Measurements from ENCODE around the gene DIP2B. TPM values are rescaled to one million over a fixed set of nuclear protein-coding genes. Genes with fewer than 3 reads are reported as not detected.

The DIP2B gene
- total RNA-seq, 1 donor from 2014 or later: 24.0 TPM

DNA sequence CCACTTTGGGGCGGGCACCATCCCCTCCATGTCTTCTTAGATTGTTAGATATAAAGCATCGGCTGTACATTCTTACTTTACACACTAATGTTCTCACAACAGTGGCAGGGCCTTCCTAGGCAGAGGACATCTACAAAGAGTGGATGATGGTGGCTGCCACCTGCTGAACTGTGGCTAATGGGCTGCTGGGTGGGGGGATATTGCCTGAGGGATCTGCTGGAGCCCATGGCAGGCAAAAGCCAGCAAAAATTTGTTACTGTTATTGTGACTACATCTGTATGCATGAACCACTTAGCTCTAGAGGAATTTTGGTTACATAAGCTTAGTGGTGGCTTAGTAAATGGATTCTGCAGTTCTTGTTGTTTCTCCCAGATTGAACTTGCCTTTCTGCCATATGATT, 52.6 kb downstream of the DIP2B start:
- H3K27ac ChIP-seq (ENCODE audit: low read depth, low read length): no peak overlapping the region
- no peaks in the 10 kb centered on the region for H3K9me3 ChIP-seq (ENCODE audit: control insufficient read depth in 3 of 3, low read length in 3 of 3)
- H3K36me3 ChIP-seq (ENCODE audit: control insufficient read depth in 3 of 3, insufficient read depth in 3 of 3, low read length in 3 of 3): no peaks in the 10 kb centered on the region
- no peak overlapping the region for H3K9ac ChIP-seq (ENCODE audit: low read depth in 1 of 3, low read length in 3 of 3)
- H3K4me1 ChIP-seq (ENCODE audit: control insufficient read depth in 3 of 3, insufficient read depth in 3 of 3, low read length in 3 of 3): no peaks in the 10 kb centered on the region
- no peaks in the 10 kb centered on the region for H3K27me3 ChIP-seq (ENCODE audit: control insufficient read depth in 3 of 3, insufficient read depth in 3 of 3, low read length in 3 of 3)
- no peak overlapping the region for H3K4me3 ChIP-seq (ENCODE audit: low read length in 3 of 3)

DNA sequence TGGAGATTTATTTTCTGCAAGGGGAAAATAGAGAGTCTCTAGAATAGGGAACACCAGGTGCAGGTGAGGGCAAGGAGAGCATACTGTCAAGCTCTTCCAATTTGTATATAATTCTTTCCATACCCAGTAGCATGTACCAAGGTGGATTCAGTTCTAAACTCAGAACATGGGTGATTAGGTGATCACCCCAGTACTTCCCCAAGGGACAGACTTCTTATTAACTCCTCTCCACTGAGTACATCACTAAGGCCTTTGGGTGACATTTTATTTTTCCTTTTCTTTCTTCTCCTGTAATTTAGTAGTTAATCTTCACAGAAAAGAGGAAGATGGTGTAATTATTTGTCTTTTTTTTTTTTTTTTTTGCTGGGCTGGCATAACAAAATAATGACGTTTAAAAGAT, 54.2 kb downstream of the DIP2B start:
- no peak overlapping the region for H3K27ac ChIP-seq (ENCODE audit: low read depth, low read length)
- H3K9ac ChIP-seq (ENCODE audit: low read depth in 1 of 3, low read length in 3 of 3): no peak overlapping the region

GRCh38 chr12:50562520-50563433, 58.0 kb downstream of the DIP2B start:
- Histone ChIP-seq H3K27me3 (ENCODE audit: control insufficient read depth in 3 of 3, insufficient read depth in 3 of 3, low read length in 3 of 3) (no peaks in the 10 kb centered on the region), H3K9me3 (ENCODE audit: control insufficient read depth in 3 of 3, low read length in 3 of 3) (no peaks in the 10 kb centered on the region), H3K9ac (ENCODE audit: low read depth in 1 of 3, low read length in 3 of 3) (no peak overlapping the region), H3K4me1 (ENCODE audit: control insufficient read depth in 3 of 3, insufficient read depth in 3 of 3, low read length in 3 of 3) (no peaks in the 10 kb centered on the region), H3K4me3 (ENCODE audit: low read length in 3 of 3) (no peak overlapping the region), H3K27ac (ENCODE audit: low read depth, low read length) (no peak overlapping the region), H3K36me3 (ENCODE audit: control insufficient read depth in 3 of 3, insufficient read depth in 3 of 3, low read length in 3 of 3) (no peaks in the 10 kb centered on the region)

More for the DNA sequence above, 54.2 kb downstream of the DIP2B start:
- no peaks in the 10 kb centered on the region for H3K36me3 ChIP-seq (ENCODE audit: control insufficient read depth in 3 of 3, insufficient read depth in 3 of 3, low read length in 3 of 3)
- no peaks in the 10 kb centered on the region for H3K27me3 ChIP-seq (ENCODE audit: control insufficient read depth in 3 of 3, insufficient read depth in 3 of 3, low read length in 3 of 3)
- no peaks in the 10 kb centered on the region for H3K9me3 ChIP-seq (ENCODE audit: control insufficient read depth in 3 of 3, low read length in 3 of 3)
- H3K4me3 ChIP-seq (ENCODE audit: low read length in 3 of 3): no peak overlapping the region
- no peaks in the 10 kb centered on the region for H3K4me1 ChIP-seq (ENCODE audit: control insufficient read depth in 3 of 3, insufficient read depth in 3 of 3, low read length in 3 of 3)

- Histone ChIP-seq H3K4me1 (ENCODE audit: control insufficient read depth in 3 of 3, insufficient read depth in 3 of 3, low read length in 3 of 3) (peaks cover 2 to 6% (median 6%) of the 10 kb centered on the region in 3 donors), H3K9ac (ENCODE audit: low read depth in 1 of 3, low read length in 3 of 3) (no peak overlapping the region), H3K27ac (ENCODE audit: low read depth, low read length) (no peak overlapping the region), H3K36me3 (ENCODE audit: control insufficient read depth in 3 of 3, insufficient read depth in 3 of 3, low read length in 3 of 3) (no peaks in the 10 kb centered on the region), H3K4me3 (ENCODE audit: low read length in 3 of 3) (no peak overlapping the region), H3K27me3 (ENCODE audit: control insufficient read depth in 3 of 3, insufficient read depth in 3 of 3, low read length in 3 of 3) (no peaks in the 10 kb centered on the region), H3K9me3 (ENCODE audit: control insufficient read depth in 3 of 3, low read length in 3 of 3) (no peaks in the 10 kb centered on the region)
Measured at GRCh38 chr12:50563434-50563787, 58.6 kb downstream of the DIP2B start.

GRCh38 chr12:50564237-50564947, 59.6 kb downstream of the DIP2B start:
- no peak overlapping the region for H3K27ac ChIP-seq (ENCODE audit: low read depth, low read length)
- H3K27me3 ChIP-seq (ENCODE audit: control insufficient read depth in 3 of 3, insufficient read depth in 3 of 3, low read length in 3 of 3): no peaks in the 10 kb centered on the region
- H3K9me3 ChIP-seq (ENCODE audit: control insufficient read depth in 3 of 3, low read length in 3 of 3): no peaks in the 10 kb centered on the region
- H3K9ac ChIP-seq (ENCODE audit: low read depth in 1 of 3, low read length in 3 of 3): no peak overlapping the region
- peaks cover 5 to 12% (median 11%) of the 10 kb centered on the region in 3 donors for H3K4me1 ChIP-seq (ENCODE audit: control insufficient read depth in 3 of 3, insufficient read depth in 3 of 3, low read length in 3 of 3)
- no peak overlapping the region for H3K4me3 ChIP-seq (ENCODE audit: low read length in 3 of 3)
- no peaks in the 10 kb centered on the region for H3K36me3 ChIP-seq (ENCODE audit: control insufficient read depth in 3 of 3, insufficient read depth in 3 of 3, low read length in 3 of 3)

DNA sequence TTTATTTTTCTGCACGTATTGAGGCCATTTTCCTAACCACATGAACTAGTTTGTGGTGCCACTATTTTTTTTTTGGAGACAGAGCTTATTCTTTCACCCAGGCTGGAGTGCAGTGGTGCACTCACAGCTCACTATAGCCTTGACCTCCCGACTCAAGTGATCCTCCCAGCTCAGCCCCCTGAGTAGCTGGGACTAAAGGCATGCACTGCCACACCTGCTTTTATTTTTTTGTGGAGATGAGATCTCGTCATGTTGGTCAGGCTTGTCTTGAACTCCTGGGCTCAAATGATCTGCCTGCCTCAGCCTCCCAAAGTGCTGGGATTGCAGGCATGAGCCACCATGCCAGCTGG, 60.1 kb downstream of the DIP2B start:
- no peak overlapping the region for H3K27ac ChIP-seq (ENCODE audit: low read depth, low read length)
- H3K9ac ChIP-seq (ENCODE audit: low read depth in 1 of 3, low read length in 3 of 3): no peak overlapping the region
- no peaks in the 10 kb centered on the region for H3K36me3 ChIP-seq (ENCODE audit: control insufficient read depth in 3 of 3, insufficient read depth in 3 of 3, low read length in 3 of 3)
- peaks cover 6 to 13% (median 12%) of the 10 kb centered on the region in 3 donors for H3K4me1 ChIP-seq (ENCODE audit: control insufficient read depth in 3 of 3, insufficient read depth in 3 of 3, low read length in 3 of 3)
- H3K27me3 ChIP-seq (ENCODE audit: control insufficient read depth in 3 of 3, insufficient read depth in 3 of 3, low read length in 3 of 3): no peaks in the 10 kb centered on the region
- no peak overlapping the region for H3K4me3 ChIP-seq (ENCODE audit: low read length in 3 of 3)
- no peaks in the 10 kb centered on the region for H3K9me3 ChIP-seq (ENCODE audit: control insufficient read depth in 3 of 3, low read length in 3 of 3)

- Histone ChIP-seq H3K4me1 (ENCODE audit: control insufficient read depth in 3 of 3, insufficient read depth in 3 of 3, low read length in 3 of 3) (peaks cover 6 to 13% (median 12%) of the 10 kb centered on the region in 3 donors), H3K9ac (ENCODE audit: low read depth in 1 of 3, low read length in 3 of 3) (no peak overlapping the region), H3K36me3 (ENCODE audit: control insufficient read depth in 3 of 3, insufficient read depth in 3 of 3, low read length in 3 of 3) (no peaks in the 10 kb centered on the region), H3K4me3 (ENCODE audit: low read length in 3 of 3) (no peak overlapping the region), H3K9me3 (ENCODE audit: control insufficient read depth in 3 of 3, low read length in 3 of 3) (no peaks in the 10 kb centered on the region), H3K27ac (ENCODE audit: low read depth, low read length) (no peak overlapping the region), H3K27me3 (ENCODE audit: control insufficient read depth in 3 of 3, insufficient read depth in 3 of 3, low read length in 3 of 3) (no peaks in the 10 kb centered on the region)
Measured at GRCh38 chr12:50566066-50566465, 61.3 kb downstream of the DIP2B start.

DNA sequence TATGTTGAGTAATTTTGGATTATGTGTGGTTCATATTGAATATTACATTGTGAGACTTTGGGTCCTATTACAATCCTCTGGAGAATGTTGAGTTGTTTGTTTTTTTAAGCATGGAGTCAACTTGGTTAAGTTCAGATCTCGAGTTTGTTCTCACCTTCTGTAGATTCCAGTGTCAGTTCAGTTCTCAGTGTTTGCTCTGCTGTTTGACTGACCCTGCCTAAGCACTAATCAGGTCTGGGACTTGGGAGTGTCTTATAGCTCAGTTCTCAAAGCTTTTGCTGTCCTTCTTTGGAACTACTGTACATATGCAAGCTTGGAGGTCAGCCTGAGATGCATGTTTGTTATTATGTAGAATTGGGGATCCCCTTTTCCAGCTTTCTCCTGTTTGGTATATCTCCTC, 63.1 kb downstream of the DIP2B start:
- H3K36me3 ChIP-seq (ENCODE audit: control insufficient read depth in 3 of 3, insufficient read depth in 3 of 3, low read length in 3 of 3): no peaks in the 10 kb centered on the region
- H3K9ac ChIP-seq (ENCODE audit: low read depth in 1 of 3, low read length in 3 of 3): no peak overlapping the region
- peaks cover 10 to 23% (median 19%) of the 10 kb centered on the region in 3 donors for H3K4me1 ChIP-seq (ENCODE audit: control insufficient read depth in 3 of 3, insufficient read depth in 3 of 3, low read length in 3 of 3)
- H3K4me3 ChIP-seq (ENCODE audit: low read length in 3 of 3): no peak overlapping the region
- no peaks in the 10 kb centered on the region for H3K27me3 ChIP-seq (ENCODE audit: control insufficient read depth in 3 of 3, insufficient read depth in 3 of 3, low read length in 3 of 3)
- H3K9me3 ChIP-seq (ENCODE audit: control insufficient read depth in 3 of 3, low read length in 3 of 3): no peaks in the 10 kb centered on the region
- no peak overlapping the region for H3K27ac ChIP-seq (ENCODE audit: low read depth, low read length)

- Histone ChIP-seq H3K4me1 (ENCODE audit: control insufficient read depth in 3 of 3, insufficient read depth in 3 of 3, low read length in 3 of 3) (peaks cover 14 to 27% (median 25%) of the 10 kb centered on the region in 3 donors), H3K9me3 (ENCODE audit: control insufficient read depth in 3 of 3, low read length in 3 of 3) (no peaks in the 10 kb centered on the region), H3K27me3 (ENCODE audit: control insufficient read depth in 3 of 3, insufficient read depth in 3 of 3, low read length in 3 of 3) (no peaks in the 10 kb centered on the region), H3K4me3 (ENCODE audit: low read length in 3 of 3) (no peak overlapping the region), H3K9ac (ENCODE audit: low read depth in 1 of 3, low read length in 3 of 3) (no peak overlapping the region), H3K36me3 (ENCODE audit: control insufficient read depth in 3 of 3, insufficient read depth in 3 of 3, low read length in 3 of 3) (no peaks in the 10 kb centered on the region), H3K27ac (ENCODE audit: low read depth, low read length) (no peak overlapping the region)
Measured at GRCh38 chr12:50568338-50569091, 63.7 kb downstream of the DIP2B start.

Data from skeletal muscle tissue (tissue), 4 donors.